Activated CD8-positive, alpha-beta memory T cell treated with anti-CD3 and anti-CD28 coated beads for 48 hours (primary cell): ENCODE measurements around the gene IFITM5.

Source experiments
- DNase-seq, 3 experiments: peaks; one replicate each; pipeline ENCODE4 v3.0.0-alpha.2; 2020; ENCODE audit warnings: low read depth in 2 of 3, low spot score in 2 of 3

IFITM5 gene

DNA sequence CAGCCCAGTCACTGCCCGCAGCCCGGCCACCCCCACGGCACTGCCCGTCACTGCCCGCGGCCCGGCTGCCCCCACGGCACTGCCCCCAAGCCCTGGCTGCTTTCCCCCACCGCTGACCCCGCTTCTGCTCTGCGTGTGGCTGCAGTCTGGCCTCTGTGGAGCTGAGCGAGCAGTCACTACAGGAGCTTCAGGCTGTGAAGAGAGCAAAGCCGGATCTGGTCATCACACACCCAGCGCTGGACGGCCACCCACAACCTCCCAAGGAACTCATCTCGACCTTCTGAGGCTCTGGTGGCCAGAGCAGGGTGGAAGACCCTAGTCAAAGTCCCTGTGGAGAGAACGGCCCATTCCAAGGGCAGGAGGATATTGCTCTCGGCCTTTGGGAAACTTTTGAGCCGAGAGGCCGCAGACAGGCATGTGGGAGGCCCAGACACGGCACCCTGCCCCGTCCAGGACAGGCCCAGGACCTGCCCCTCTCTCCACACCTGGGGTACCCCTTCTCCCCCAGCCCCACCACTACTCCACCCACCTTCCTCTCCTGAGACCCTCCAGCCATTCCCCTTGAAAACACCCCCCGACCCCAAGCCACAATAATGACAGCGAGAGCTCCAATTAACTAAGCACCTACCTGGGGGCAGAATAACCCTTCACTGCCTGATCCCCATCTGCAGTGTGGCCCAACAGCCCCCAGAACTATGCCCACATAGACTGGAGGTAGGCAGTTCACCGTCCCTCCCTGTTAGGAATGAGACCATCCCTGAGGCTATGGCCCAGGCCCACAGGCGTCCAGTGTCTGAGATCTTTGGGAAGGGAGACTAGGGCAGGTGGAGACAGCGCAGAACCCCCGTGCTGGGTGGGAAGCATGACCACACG, 14.1 kb downstream of the IFITM5 start:
- DNase-seq, result no peak

DNA sequence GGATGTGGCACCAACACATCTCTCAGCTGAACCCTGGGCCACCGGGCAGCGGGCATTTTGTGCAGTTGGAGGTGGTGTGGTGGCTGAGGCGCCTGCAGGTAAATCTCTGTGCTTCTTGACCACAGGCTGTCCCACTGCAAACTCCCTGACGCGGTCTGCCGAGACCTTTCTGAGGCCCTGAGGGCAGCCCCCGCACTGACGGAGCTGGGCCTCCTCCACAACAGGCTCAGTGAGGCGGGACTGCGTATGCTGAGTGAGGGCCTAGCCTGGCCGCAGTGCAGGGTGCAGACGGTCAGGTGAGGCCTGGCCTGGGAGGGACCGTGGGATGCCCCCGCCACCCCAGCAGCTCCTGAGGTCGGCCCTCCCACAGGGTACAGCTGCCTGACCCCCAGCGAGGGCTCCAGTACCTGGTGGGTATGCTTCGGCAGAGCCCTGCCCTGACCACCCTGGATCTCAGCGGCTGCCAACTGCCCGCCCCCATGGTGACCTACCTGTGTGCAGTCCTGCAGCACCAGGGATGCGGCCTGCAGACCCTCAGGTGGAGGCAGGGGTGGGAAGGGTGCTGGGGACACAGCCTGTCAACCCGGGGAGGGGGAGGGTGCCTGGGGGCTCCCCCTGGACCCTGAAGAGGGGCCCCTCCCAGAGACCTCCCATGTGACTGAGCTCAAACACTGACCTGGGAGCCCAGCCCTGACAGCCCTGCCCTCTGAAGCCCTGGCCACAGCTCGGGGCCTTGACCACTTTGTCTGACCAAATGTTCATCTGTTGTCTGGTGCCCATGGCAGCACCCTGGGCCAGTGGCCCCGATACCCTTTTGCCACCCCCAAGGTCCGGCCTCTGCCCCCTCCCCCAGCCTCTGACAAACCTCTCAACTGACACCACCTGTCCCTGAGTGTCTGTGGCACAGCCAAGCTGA, 15.0 kb downstream of the IFITM5 start:
- DNase-seq, result no peak

DNA sequence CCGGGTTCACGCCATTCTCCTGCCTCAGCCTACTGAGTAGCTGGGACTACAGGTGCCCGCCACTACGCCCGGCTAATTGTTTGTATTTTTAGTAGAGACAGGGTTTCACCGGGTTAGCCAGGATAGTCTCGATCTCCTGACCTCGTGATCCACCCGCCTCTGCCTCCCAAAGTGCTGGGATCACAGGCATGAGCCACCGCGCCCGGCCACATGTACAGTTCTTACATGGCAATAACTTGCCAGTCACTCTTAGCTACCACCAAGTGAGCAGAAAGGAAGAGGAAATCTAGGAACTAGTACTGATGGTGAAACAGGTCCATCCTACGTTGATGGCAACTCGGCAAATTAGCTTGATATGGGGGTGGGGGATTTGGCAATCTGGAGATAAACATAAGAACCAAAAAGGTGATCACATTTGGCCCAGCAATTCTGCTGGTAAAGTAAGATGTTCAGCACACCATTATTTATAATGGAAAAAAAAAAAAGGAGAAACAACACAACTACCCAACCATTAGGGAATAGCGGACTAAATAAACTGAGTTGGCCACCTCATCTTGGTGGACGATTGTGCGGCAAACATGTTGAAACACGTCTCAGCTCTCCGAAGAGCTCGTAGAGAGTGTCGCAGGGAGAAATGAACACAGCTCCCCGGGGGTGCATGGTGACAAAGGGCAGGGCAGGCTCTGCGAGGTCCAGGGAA, 15.8 kb downstream of the IFITM5 start:
- no peak for DNase-seq

DNA sequence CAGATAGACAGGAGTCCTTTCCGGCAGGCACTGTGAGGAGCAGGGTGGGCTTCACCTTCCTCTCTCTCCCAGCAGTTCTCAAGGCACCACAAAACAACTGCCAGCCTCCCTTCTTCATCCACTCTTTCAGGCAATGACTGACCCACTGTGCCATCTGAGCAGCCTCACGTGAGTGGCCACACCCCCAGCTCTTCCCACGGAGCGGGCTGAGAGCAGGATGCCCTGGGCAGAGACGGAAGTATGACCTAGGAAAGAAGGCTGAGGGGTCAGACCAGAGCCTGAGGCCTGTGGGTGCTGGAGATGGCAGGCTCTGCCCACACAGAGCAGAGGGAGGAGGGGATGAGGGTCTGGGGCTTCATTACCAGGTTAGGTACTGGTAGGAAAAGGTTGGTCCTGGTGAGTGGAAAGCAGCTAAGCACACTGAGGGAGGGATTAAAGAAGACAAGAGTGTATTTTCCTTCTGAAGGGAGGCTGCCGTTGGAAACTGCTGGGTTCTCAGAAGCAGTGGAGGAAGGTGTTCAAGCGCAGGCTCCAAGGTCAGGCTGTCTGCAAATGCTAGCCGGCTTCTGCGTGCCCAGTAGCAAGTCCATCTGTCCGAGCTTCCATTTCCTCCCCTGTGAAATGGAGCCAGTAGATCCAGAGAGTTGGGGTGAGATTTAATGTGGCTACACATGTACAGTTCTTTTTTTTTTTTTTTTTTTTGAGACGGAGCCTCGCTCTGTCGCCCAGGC, 16.5 kb downstream of the IFITM5 start:
- no peak for DNase-seq

DNA sequence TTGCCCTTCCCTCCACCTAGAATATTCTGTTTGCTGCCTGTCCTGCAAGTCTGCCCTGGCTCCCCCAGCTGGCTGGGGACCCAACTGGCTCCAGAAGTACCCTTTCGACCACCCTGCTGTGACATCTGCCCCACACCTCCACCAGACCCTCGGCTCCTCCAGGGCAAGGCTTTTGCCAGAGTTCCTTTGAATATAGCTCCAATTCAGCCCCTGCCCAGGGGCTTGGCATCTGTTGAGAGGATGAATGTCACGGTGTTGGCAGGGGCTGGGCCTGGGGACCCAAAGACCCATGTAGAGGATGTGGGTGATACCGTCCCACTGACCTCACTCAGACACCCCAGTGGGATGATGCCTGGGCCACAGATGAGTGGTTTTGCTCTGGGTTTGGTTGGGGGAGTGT, 17.2 kb downstream of the IFITM5 start:
- DNase-seq, result no peak

DNA sequence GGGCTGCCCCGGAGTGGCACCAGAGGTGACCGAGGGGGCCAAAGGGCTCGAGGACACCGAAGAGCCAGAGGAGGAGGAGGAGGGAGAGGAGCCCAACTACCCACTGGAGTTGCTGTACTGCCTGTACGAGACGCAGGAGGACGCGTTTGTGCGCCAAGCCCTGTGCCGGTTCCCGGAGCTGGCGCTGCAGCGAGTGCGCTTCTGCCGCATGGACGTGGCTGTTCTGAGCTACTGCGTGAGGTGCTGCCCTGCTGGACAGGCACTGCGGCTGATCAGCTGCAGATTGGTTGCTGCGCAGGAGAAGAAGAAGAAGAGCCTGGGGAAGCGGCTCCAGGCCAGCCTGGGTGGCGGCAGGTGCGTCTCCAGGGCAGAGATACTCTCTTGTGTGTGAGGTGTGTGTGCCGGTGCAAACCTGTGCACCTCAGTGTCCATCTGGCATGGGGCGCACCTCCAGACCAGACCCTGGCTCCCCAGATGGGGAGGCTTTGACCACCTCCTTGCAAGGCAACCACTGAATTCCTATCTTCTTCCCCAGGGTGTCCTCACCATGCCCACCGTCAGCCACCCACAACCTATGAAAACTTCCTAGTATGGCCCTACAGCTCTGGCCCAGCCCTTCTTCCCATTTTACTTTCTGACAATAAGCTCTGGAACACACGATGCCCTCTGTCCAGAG, 17.7 kb downstream of the IFITM5 start:
- no peak for DNase-seq

DNA sequence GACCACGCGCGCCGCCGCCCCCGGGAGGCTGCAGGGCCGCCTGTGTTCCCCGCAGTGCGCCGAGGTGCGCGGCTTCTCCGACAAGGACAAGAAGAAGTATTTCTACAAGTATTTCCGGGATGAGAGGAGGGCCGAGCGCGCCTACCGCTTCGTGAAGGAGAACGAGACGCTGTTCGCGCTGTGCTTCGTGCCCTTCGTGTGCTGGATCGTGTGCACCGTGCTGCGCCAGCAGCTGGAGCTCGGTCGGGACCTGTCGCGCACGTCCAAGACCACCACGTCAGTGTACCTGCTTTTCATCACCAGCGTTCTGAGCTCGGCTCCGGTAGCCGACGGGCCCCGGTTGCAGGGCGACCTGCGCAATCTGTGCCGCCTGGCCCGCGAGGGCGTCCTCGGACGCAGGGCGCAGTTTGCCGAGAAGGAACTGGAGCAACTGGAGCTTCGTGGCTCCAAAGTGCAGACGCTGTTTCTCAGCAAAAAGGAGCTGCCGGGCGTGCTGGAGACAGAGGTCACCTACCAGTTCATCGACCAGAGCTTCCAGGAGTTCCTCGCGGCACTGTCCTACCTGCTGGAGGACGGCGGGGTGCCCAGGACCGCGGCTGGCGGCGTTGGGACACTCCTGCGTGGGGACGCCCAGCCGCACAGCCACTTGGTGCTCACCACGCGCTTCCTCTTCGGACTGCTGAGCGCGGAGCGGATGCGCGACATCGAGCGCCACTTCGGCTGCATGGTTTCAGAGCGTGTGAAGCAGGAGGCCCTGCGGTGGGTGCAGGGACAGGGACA, 18.4 kb downstream of the IFITM5 start:
- DNase-seq, result no peak

DNA sequence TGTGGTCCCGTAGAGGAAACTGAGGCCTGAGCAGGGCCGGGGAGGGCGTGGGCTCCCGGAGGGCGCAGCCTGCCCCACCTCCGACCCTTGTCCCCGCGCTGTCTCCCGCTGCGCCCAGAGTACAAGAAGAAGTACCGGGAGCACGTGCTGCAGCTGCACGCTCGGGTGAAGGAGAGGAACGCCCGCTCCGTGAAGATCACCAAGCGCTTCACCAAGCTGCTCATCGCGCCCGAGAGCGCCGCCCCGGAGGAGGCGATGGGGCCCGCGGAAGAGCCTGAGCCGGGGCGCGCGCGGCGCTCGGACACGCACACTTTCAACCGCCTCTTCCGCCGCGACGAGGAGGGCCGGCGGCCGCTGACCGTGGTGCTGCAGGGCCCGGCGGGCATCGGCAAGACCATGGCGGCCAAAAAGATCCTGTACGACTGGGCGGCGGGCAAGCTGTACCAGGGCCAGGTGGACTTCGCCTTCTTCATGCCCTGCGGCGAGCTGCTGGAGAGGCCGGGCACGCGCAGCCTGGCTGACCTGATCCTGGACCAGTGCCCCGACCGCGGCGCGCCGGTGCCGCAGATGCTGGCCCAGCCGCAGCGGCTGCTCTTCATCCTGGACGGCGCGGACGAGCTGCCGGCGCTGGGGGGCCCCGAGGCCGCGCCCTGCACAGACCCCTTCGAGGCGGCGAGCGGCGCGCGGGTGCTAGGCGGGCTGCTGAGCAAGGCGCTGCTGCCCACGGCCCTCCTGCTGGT, 19.2 kb downstream of the IFITM5 start:
- DNase-seq, result no peak

DNA sequence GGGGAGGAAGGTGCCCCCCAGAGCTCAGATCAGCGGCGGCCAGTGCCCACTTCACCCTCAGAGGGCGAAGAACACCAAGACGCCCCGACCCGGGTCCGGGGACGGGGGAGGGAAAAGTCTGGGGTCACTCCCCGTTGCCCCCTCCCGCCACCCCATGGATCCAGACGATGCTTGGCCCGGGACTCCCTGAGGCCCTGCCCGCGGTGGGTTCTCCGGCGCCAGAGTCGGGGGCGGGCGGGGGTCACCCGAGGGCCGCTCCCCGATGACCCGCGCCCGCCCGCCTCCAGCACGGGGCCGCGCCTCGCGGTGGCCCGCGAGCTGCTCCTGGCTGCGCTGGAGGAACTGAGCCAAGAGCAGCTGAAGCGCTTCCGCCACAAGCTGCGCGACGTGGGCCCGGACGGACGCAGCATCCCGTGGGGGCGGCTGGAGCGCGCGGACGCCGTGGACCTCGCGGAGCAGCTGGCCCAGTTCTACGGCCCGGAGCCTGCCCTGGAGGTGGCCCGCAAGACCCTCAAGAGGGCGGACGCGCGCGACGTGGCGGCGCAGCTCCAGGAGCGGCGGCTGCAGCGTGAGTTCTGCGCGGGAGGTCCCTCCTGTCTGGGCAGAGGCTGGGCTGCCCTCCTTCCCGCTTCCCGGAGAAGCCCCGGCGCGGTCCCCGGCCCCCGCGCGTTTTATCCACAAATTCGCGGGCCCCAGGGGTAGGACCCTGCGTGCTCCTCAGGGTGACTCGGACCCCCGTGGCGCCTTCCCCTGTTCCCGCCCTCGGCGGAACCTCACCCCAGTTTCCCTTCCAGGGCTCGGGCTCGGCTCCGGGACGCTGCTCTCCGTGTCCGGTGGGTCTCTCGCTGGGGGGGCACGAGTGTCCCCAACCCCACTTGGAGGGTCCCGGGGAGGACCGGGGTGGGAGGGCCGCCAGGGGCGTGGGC, 20.0 kb downstream of the IFITM5 start:
- DNase-seq, result no peak

DNA sequence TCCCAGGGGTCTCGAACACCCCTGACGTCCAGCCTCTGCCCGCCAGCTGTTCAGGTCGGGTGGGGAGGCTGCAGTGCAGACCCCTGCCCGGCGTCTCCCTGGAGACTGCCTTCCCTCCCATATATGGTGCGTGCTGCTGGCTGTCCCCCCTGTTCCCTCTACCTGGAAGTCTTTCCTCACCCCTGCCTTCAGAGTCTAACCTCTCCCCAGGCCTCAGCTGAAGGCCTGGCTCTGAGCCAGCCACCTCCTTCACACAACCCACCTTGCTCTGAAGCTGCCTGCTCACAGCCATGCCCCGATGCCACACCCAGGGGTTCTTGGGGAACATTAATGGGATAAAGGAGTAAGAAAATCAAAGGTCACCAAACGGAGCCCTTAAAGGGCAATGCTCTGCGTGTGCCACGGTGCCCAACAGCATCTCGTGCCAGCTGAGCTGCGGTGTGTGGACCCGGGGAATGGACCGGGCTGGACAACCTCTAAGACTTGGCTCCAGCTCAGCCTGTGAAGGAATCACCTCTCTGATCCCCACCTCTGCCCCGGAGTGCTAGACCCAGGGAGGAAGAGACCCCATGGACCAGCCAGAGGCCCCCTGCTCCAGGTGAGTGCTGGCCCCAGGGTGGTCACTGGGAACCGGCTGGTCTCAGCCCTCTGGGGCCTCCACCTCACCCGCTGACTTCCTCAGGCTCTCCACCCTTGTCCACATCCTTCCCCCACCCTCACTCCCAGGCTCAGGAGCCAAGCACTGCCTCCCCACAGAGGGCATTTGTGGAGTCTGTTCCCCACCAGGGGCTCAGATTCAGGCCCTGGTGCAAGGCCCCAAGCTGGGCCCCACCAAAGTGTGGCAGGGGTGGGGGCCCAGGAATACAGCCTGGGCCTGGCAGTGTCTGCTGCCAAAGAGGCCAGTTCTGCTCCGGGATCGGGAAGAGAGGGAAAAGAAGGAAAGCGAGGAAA, 21.1 kb downstream of the IFITM5 start, which contains the start of gene NLRP6:
Gene NLRP6 (plus strand): TSS at position 407 of the 951 bp plus-strand sequence. CDS start 163 bp downstream, at position 570.
- no peak for DNase-seq

DNA sequence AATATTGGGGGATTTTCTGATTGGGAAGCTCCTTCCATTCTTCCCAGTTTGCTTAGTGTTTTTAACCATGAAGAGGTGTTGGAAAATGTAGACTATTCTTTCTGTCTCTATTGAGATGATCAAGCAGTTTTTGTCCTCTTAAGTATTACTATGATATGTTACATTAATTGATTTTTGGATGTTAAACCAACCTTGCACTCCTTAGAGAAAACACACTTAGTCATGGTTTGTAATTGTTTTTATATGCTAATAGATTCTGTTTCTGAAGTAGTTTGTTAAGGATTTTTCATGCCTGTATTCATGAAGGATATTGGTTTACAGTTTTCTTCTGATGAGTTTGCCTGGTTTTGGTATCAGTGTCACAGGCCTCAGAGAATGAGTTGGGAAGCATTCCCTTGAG, 23.1 kb downstream of the IFITM5 start:
- no peak for DNase-seq

DNA sequence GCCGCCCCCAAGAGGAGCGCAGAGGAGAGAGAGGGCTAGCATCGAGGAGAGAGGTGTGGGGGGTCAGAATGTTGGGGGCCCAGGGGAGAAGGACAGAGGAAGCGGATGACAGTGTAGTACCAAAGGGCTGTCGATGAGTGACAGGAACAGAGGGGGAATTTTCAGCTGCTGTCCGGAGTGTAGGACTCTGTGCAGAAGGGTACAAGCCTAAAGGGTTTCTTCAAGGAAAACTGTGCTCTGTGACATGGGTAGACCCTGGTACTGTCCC, 26.5 kb downstream of the IFITM5 start:
- DNase-seq, result no peak

DNA sequence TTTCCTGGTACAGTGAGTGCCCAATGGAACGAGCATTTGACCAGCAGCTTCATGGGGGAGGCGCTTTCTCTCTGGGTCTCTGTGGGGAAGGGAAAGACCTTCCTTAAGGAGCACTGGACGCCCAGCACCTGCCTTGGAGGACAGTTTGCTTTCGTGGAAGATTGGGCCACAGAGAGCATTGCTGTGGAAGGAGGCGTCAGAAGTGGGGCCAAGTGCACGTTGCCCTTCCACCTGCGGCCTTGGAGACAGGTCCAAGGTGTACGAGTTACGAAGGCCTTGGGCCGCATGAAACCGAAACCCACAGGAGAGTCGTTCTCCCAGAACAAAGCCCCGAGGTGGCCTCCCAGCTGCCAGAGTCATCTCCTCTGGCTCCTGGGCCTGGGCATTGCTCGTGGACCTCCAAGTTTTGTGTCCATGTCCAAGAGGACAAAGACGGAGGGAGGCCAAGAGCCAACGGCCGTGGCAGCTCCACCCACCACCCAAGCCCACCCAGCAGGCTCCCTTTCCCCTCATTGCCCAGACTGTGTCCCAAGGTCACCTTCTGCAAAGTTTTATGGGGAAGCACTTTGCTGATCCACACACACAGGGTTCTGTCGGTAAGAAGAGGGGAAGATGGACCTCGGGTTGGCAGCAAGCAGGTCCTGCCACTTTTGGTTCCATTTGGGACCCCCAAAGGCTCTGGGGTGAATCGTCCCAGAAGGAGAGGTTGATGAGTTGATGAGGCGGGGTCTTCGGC, 27.0 kb downstream of the IFITM5 start:
- no peak for DNase-seq

DNA sequence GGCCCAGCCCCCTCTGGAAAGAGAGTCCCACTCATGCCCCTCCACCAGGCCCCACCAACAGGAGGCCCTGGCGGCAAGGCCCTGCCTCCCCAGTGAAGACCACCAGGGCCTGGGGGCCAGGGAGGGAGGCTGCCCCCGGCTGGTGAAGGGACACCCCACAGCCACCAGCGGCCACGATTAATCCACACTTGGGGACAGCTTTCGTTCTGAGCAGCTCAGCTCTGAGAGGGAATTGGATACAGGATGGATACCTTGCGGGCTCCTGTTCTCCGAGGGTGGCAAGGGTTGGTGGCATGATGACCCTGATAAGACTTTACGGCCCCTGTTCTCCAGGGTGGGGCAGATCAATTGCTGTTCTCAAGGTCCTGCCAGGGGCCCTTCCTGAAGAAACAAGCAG, 28.0 kb downstream of the IFITM5 start:
- no peak for DNase-seq

DNA sequence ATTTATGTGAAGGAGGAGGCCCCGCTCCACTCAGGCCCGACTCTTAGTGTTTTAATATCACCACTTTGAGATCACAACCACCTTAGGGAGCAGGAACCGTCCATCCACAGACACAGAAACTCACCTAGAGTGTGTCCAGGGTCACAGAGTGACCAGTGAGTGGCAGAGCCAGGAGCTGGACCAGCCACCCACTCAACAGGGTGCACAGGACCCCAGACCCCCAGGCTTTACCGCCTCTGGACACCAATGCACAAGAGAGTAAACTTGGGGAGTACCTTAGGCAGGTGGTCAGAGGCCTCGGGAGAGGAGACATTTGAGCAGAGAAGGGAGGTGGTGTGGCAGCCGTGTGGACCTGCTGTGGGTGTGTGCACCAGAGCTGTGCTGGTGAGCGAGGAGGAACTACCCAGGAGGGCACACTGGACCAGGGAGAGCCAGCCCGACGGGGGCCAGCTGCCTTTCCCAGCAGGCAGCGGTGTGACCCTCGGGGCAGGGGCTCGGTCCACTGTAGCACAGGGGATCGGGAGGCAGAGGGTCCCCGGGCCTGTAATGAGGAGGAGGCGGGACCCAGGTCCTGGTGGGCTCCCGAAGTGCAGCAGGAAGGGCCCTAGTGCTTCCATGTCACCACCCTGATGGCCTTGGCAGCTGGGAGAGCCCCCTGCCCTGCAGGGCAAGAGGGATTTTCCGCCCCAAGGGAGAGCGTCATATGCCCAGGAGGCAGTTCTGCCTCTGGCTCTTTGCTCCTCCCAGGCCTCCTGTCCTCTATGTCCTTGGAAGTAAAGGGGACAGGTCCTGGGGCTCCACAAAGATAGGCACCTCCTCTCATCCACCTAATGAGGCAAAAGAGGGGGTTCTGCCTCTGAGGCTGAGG, 28.6 kb downstream of the IFITM5 start:
- DNase-seq, result no peak
